ENCODE measurements around the gene LPIN1. TPM values are rescaled to one million over a fixed set of nuclear protein-coding genes. Genes with fewer than 3 reads are reported as not detected.

The LPIN1 gene
- total and polyA plus RNA-seq, 2 of the 13 experiments (the other 11 are each of a cell fraction or from before 2014, with no cell fraction given) = 9.7 to 19.4 TPM

DNA sequence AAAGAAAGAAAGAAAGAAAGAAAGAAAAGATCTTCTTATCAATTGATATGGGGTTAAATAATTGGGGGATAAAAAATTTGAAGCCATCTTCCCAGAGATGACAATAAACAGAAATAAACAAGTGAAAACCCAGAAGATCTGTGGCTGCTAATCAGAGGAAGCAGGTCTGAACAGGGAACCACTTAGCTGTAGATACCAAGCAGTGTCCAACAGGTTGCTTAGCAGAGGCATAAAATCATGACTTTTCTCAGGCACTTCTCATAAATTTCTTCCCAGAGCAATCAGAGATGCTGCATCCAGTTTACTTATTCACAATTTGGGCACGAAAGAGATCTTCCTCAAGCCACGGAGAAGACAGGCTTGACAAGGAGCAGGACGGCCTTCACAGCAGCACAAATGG lies 5.7 kb upstream of the LPIN1 start:
- no peak for DNase-seq (ENCODE audit: low spot score)
- Histone ChIP-seq H3K27ac (ENCODE audit: extremely low read length, insufficient read depth, low read length) (no peak overlapping the region), H3K4me1 (ENCODE audit: insufficient read depth, low read length) (peaks cover 63% of the 10 kb centered on the region), H4K20me1 (ENCODE audit: insufficient read depth, low read length) (no peaks in the 10 kb centered on the region), H3K79me2 (ENCODE audit: insufficient read depth, low read length) (no peaks in the 10 kb centered on the region), H3K4me3 (replicated peaks in 1 of 3; ENCODE audit: insufficient read depth in 1 of 3, low read depth in 2 of 3, low read length in 3 of 3) (no peak overlapping the region), H3K4me2 (ENCODE audit: low read depth, low read length) (no peak overlapping the region), H3K27me3 (ENCODE audit: control insufficient read depth in 1 of 2, insufficient read depth in 2 of 2, low read length in 2 of 2) (peaks cover 0 to 5% of the 10 kb centered on the region in 2 experiments; a peak in 2 of 5 replicates), H3K9me3 (ENCODE audit: low read length) (no peaks in the 10 kb centered on the region), H2AFZ (ENCODE audit: low read length) (no peak overlapping the region), H3K36me3 (replicated peaks in 1 of 2; ENCODE audit: control insufficient read depth in 1 of 2, insufficient read depth in 2 of 2, low read length in 2 of 2) (no peaks in the 10 kb centered on the region), H3K9ac (ENCODE audit: insufficient read depth, low read depth, low read length) (no peak overlapping the region)
- ChIA-PET CTCF (ENCODE audit: low intra/inter-chr PET ratio, low total read pairs) (no interaction called here), POLR2A (no interaction called here)
- FAIRE-seq = no peak
- 44% methylated on average over 3 of the region's 3 CpGs for WGBS (ENCODE audit: low lambda C conversion rate)
- no TSS peak for BruUV-seq (replicated peaks)
- in situ Hi-C loops (cut with HindIII; ENCODE audit: extremely low pct_ligation_motif_present, low pct_unique_long_range_greater_than_20kb) (loop anchor here (5.0 kb wide), 1 partner anchor 37 kb away; no protein-coding TSS in a partner anchor), intact Hi-C loops (cut with micrococcal nuclease; ENCODE audit: unreplicated experiment) (loop anchor here (10.0 kb wide), 1 partner anchor 1264 kb away; no protein-coding TSS in a partner anchor)
- no peak for ATAC-seq
- no peak for TF ChIP-seq SSRP1 (CRISPR knock-in tag; IDR thresholded peaks at IDR 0.05)
- TF ChIP-seq ZNF335 (CRISPR knock-in tag; IDR thresholded peaks at IDR 0.05) = no peak
- no peak for TF ChIP-seq FOXP1 (IDR thresholded peaks at IDR 0.05)
- TF ChIP-seq FOXP1 (CRISPR knock-in tag; IDR thresholded peaks at IDR 0.05) = no peak
- TF ChIP-seq ZNF775 (CRISPR knock-in tag; IDR thresholded peaks at IDR 0.05; ENCODE audit: borderline replicate concordance) = no peak
- TF ChIP-seq IRF9 (CRISPR knock-in tag; IDR thresholded peaks at IDR 0.05; ENCODE audit: borderline replicate concordance) = no peak
- no peak for TF ChIP-seq PAX8 (CRISPR knock-in tag; IDR thresholded peaks at IDR 0.05; ENCODE audit: borderline replicate concordance)
- TF ChIP-seq SNAPC2 (CRISPR knock-in tag; IDR thresholded peaks at IDR 0.05) = no peak
- TF ChIP-seq ELF1 (CRISPR knock-in tag; IDR thresholded peaks at IDR 0.05) = no peak
- no peak for TF ChIP-seq SRSF1 (optimal IDR thresholded peaks at IDR 0.05; ENCODE audit: low read depth, low read length)
- TF ChIP-seq TOPORS (CRISPR knock-in tag; IDR thresholded peaks at IDR 0.05) = no peak
- TF ChIP-seq STAG1 (CRISPR knock-in tag; IDR thresholded peaks at IDR 0.05) = no peak
- TF ChIP-seq, protein P1, sequence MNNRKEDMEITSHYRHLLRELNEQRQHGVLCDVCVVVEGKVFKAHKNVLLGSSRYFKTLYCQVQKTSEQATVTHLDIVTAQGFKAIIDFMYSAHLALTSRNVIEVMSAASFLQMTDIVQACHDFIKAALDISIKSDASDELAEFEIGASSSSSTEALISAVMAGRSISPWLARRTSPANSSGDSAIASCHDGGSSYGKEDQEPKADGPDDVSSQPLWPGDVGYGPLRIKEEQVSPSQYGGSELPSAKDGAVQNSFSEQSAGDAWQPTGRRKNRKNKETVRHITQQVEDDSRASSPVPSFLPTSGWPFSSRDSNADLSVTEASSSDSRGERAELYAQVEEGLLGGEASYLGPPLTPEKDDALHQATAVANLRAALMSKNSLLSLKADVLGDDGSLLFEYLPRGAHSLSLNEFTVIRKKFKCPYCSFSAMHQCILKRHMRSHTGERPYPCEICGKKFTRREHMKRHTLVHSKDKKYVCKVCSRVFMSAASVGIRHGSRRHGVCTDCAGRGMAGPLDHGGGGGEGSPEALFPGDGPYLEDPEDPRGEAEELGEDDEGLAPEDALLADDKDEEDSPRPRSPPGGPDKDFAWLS (CRISPR knock-in tag; IDR thresholded peaks at IDR 0.05; ENCODE audit: borderline replicate concordance) = no peak
- TF ChIP-seq ZFYVE20 (CRISPR knock-in tag; IDR thresholded peaks at IDR 0.05; ENCODE audit: borderline replicate concordance, low read depth) = no peak
- TF ChIP-seq KDM4B (CRISPR knock-in tag; IDR thresholded peaks at IDR 0.05) = no peak
- no peak for TF ChIP-seq NFATC3 (CRISPR knock-in tag; IDR thresholded peaks at IDR 0.05)
- TF ChIP-seq, protein P2, sequence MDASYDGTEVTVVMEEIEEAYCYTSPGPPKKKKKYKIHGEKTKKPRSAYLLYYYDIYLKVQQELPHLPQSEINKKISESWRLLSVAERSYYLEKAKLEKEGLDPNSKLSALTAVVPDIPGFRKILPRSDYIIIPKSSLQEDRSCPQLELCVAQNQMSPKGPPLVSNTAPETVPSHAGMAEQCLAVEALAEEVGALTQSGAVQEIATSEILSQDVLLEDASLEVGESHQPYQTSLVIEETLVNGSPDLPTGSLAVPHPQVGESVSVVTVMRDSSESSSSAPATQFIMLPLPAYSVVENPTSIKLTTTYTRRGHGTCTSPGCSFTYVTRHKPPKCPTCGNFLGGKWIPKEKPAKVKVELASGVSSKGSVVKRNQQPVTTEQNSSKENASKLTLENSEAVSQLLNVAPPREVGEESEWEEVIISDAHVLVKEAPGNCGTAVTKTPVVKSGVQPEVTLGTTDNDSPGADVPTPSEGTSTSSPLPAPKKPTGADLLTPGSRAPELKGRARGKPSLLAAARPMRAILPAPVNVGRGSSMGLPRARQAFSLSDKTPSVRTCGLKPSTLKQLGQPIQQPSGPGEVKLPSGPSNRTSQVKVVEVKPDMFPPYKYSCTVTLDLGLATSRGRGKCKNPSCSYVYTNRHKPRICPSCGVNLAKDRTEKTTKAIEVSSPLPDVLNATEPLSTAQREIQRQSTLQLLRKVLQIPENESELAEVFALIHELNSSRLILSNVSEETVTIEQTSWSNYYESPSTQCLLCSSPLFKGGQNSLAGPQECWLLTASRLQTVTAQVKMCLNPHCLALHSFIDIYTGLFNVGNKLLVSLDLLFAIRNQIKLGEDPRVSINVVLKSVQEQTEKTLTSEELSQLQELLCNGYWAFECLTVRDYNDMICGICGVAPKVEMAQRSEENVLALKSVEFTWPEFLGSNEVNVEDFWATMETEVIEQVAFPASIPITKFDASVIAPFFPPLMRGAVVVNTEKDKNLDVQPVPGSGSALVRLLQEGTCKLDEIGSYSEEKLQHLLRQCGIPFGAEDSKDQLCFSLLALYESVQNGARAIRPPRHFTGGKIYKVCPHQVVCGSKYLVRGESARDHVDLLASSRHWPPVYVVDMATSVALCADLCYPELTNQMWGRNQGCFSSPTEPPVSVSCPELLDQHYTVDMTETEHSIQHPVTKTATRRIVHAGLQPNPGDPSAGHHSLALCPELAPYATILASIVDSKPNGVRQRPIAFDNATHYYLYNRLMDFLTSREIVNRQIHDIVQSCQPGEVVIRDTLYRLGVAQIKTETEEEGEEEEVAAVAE (CRISPR knock-in tag; IDR thresholded peaks at IDR 0.05; ENCODE audit: borderline replicate concordance) = no peak
- no peak for TF ChIP-seq CHCHD3 (CRISPR knock-in tag; IDR thresholded peaks at IDR 0.05)
- no peak for TF ChIP-seq RBM22 (optimal IDR thresholded peaks at IDR 0.05; ENCODE audit: low read length)
